Sigmoid colon (tissue), 7 donors: ENCODE results near the gene NARS2. TPM values are rescaled to one million over a fixed set of nuclear protein-coding genes. Genes with fewer than 3 reads are reported as not detected.

Source experiments
- DNase-seq: peaks from one replicate; pipeline ENCODE4 v3.0.0-alpha.2; 2019
- H3K27ac ChIP-seq, 4 donors: fragments of 200-600 bp; sonication (generic); one replicate each; pipeline ENCODE4 v1.5.1; 2016 to 2019; ENCODE audit warnings: mild to moderate bottlenecking in 1 of 4
- H3K27me3 ChIP-seq, 3 donors: fragments of 200-600 bp; sonication (generic); one replicate each; pipeline ENCODE4 v1.5.1; 2019; ENCODE audit warnings: mild to moderate bottlenecking in 1 of 3
- H3K36me3 ChIP-seq, 4 donors: fragments of 200-600 bp; sonication (generic); one replicate each; pipeline ENCODE4 v1.5.1; 2016 to 2019
- H3K4me1 ChIP-seq, 4 donors: fragments of 200-600 bp; sonication (generic); one replicate each; pipeline ENCODE4 v1.5.1; 2017 to 2019
- H3K4me3 ChIP-seq, 4 donors: fragments of 200-600 bp; sonication (generic); one replicate each; pipeline ENCODE4 v1.5.1; 2017 to 2019; ENCODE audit warnings: mild to moderate bottlenecking in 2 of 4, moderate library complexity in 1 of 4
- H3K9me3 ChIP-seq, 4 donors: fragments of 200-600 bp in 3 of 4; sonication (generic) in 3 of 4; one replicate each; pipeline versions ENCODE4 v1.5.1 to v1.6.1; 2013 to 2019
- EP300 ChIP-seq, 4 donors: sonication (generic); formaldehyde crosslinking; IDR thresholded peaks; one replicate each; pipeline ENCODE4 v1.6.1; 2017; ENCODE audit warnings: antibody characterized with exemption in 4 of 4
- POLR2A ChIP-seq, 2 donors: fragments of 450-650 bp; IDR thresholded peaks; one replicate each; pipeline ENCODE4 v1.6.1; 2016; ENCODE audit warnings: antibody characterized with exemption in 2 of 2, mild to moderate bottlenecking in 2 of 2, moderate library complexity in 2 of 2
- POLR2AphosphoS5 ChIP-seq, 4 donors: sonication (generic); formaldehyde crosslinking; IDR thresholded peaks; one replicate each; pipeline ENCODE4 v1.6.1; 2017; ENCODE audit warnings: antibody characterized with exemption in 4 of 4
- WGBS, 2 donors: extraction: QIAGEN DNeasy Blood & Tissue Kit; methylation state at CpG; one replicate each; pipeline ENCODE4 v1.1.7; 2013; 5-methylcytosine and 5-hydroxymethylcytosine counted together
- intact Hi-C: fragments of 100-400 bp; cut with DNase I; formaldehyde crosslinking; loops from one replicate; pipeline ENCODE4 v1.15.1; 2023
- polyA plus RNA-seq, 3 donors: library from polyadenylated mRNA; stranded (reverse); fragments of 200-250 nt; gene quantifications; one replicate each; pipeline ENCODE4 v1.2.3, GENCODE V29; 2013
- total RNA-seq, 4 donors: library from RNA; depleted of rRNA; stranded (reverse); fragments of >200 nt; gene quantifications; one replicate each; pipeline ENCODE4 v1.1.0, GENCODE V29; 2016
- TF ChIP-seq, protein P1 (sequence below), 4 experiments: fragments of 450-650 bp in 3 of 4; fragments of 200-600 bp in 1 of 4; IDR thresholded peaks; one replicate each; pipeline ENCODE4 v1.5.1; 2016 to 2019; ENCODE audit warnings: antibody characterized with exemption in 4 of 4, mild to moderate bottlenecking in 3 of 4, moderate library complexity in 2 of 4
- donor health status: healthy with polysubstance abuse.
- donor health status: Bipolar disorder and iron deficiency.
- donor health status: healthy.

NARS2 gene
- total and polyA plus RNA-seq, 7 donors = 7.8 to 22.2 (median 13.6) TPM

DNA sequence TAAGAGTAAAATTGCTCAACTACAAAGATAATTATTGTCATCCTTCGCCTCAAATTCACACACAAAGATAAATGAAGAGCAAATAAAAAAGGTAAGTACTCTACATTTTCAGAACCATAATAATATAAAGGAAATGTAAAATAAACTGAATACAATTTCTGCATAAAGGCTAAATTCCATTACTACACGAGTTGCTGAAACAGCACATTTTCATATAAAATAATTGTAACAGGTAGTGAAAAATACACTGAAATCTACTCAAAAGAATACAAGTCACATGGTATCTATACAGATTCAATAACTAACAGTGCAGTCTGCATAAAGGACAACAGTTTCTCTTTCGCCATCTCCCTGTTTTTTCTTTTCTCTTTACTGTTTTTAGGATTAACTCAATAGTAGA is 102.3 kb downstream of the NARS2 start:
- peaks cover 0 to 3% (median 0%) of the 10 kb centered on the region in 4 donors for H3K36me3 ChIP-seq
- 94% methylated on average over 3 of the region's 3 CpGs for WGBS, 2 donors
- intact Hi-C loops = no loop called here
- H3K9me3 ChIP-seq = no peaks in the 10 kb centered on the region
- DNase-seq = no peak
- H3K4me3 ChIP-seq = no peak overlapping the region
- no peaks in the 10 kb centered on the region for H3K4me1 ChIP-seq
- H3K27ac ChIP-seq = no peak overlapping the region
- no peaks in the 10 kb centered on the region for H3K27me3 ChIP-seq
- TF ChIP-seq POLR2A (IDR thresholded peaks at IDR 0.05) = no peak

- intact Hi-C loops = no loop called here
- TF ChIP-seq, protein P1, sequence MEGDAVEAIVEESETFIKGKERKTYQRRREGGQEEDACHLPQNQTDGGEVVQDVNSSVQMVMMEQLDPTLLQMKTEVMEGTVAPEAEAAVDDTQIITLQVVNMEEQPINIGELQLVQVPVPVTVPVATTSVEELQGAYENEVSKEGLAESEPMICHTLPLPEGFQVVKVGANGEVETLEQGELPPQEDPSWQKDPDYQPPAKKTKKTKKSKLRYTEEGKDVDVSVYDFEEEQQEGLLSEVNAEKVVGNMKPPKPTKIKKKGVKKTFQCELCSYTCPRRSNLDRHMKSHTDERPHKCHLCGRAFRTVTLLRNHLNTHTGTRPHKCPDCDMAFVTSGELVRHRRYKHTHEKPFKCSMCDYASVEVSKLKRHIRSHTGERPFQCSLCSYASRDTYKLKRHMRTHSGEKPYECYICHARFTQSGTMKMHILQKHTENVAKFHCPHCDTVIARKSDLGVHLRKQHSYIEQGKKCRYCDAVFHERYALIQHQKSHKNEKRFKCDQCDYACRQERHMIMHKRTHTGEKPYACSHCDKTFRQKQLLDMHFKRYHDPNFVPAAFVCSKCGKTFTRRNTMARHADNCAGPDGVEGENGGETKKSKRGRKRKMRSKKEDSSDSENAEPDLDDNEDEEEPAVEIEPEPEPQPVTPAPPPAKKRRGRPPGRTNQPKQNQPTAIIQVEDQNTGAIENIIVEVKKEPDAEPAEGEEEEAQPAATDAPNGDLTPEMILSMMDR (IDR thresholded peaks at IDR 0.05) = no peak
- TF ChIP-seq POLR2AphosphoS5 (IDR thresholded peaks at IDR 0.05) (no peak), POLR2A (IDR thresholded peaks at IDR 0.05) (no peak), EP300 (IDR thresholded peaks at IDR 0.05) (no peak)
- Histone ChIP-seq H3K36me3 (peaks cover 0 to under 1% (median 0%) of the 10 kb centered on the region in 4 donors), H3K27me3 (no peaks in the 10 kb centered on the region), H3K27ac (no peak overlapping the region), H3K9me3 (no peaks in the 10 kb centered on the region), H3K4me3 (no peak overlapping the region), H3K4me1 (no peaks in the 10 kb centered on the region)
- no peak for DNase-seq
- 68 to 83% methylated on average over 3 of the region's 3 CpGs for WGBS, 2 donors
Observed at GRCh38 chr11:78470861-78471442, 103.7 kb downstream of the NARS2 start.

DNA sequence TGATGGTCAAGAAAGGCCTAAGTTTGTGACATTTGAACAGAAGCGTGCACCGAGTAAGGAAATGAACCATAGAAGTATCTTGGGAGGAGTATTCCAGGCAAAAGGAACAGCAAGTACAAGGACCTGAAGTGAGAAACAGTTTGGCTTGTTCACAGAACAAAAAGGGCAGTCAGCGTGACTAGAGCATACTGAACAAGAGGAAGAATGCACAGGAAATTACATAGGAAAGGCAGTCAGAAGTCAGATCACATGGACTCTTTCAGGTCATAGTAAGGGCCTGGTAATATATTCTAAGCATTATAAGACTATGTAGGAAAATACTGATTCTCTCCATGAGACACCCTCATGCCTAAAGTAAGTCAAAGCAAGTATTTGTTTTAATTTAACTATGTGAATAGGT is 104.8 kb downstream of the NARS2 start:
- Histone ChIP-seq H3K27me3 (no peaks in the 10 kb centered on the region), H3K27ac (no peak overlapping the region), H3K4me3 (no peak overlapping the region), H3K4me1 (no peaks in the 10 kb centered on the region), H3K9me3 (no peaks in the 10 kb centered on the region), H3K36me3 (peaks cover 0 to 11% (median 0%) of the 10 kb centered on the region in 4 donors)
- intact Hi-C loops = no loop called here
- 86 to 95% methylated on average over 3 of the region's 3 CpGs for WGBS, 2 donors
- TF ChIP-seq, protein P1 (IDR thresholded peaks at IDR 0.05) = no peak
- TF ChIP-seq POLR2A (IDR thresholded peaks at IDR 0.05) (no peak), EP300 (IDR thresholded peaks at IDR 0.05) (no peak), POLR2AphosphoS5 (IDR thresholded peaks at IDR 0.05) (no peak)
- no peak for DNase-seq

DNA sequence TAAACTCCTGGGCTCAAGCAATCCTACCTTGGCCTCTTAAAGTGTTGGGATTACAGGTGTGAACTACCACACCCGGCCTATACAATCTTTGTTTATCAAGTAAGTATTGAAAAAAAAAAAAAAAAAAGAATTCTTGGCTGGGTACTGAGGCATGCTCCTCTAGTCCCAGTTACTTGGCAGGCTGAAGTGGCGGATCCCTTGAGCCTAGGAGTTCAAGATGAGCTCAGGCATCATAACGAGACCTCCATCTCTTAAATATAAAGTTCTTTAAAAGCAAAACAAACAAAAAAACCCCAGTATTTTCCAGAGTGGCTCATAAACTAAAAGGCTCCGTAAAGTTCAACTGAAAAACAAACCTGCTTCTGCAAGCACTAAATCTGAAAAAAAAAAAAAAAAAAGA is 106.7 kb downstream of the NARS2 start:
- 32 to 76% methylated on average over 4 of the region's 4 CpGs for WGBS, 2 donors
- intact Hi-C loops = no loop called here
- peaks cover 0 to 16% (median 0%) of the 10 kb centered on the region in 4 donors for H3K36me3 ChIP-seq
- DNase-seq = no peak
- TF ChIP-seq, protein P1 (IDR thresholded peaks at IDR 0.05) = no peak
- no peak for TF ChIP-seq EP300 (IDR thresholded peaks at IDR 0.05)
- no peak for TF ChIP-seq POLR2A (IDR thresholded peaks at IDR 0.05)
- TF ChIP-seq POLR2AphosphoS5 (IDR thresholded peaks at IDR 0.05) = no peak
- no peaks in the 10 kb centered on the region for H3K27me3 ChIP-seq
- no peak overlapping the region for H3K4me3 ChIP-seq
- H3K27ac ChIP-seq = no peak overlapping the region
- no peaks in the 10 kb centered on the region for H3K4me1 ChIP-seq
- no peaks in the 10 kb centered on the region for H3K9me3 ChIP-seq

GRCh38 chr11:78467370-78467769 is 107.3 kb downstream of the NARS2 start:
- WGBS, 2 donors = 90 to 98% methylated on average over 2 of the region's 2 CpGs
- H3K4me3 ChIP-seq = no peak overlapping the region
- H3K9me3 ChIP-seq = no peaks in the 10 kb centered on the region
- no peak overlapping the region for H3K27ac ChIP-seq
- no peaks in the 10 kb centered on the region for H3K4me1 ChIP-seq
- intact Hi-C loops = no loop called here
- H3K27me3 ChIP-seq = no peaks in the 10 kb centered on the region
- H3K36me3 ChIP-seq = peaks cover 0 to 18% (median 0%) of the 10 kb centered on the region in 4 donors
- TF ChIP-seq EP300 (IDR thresholded peaks at IDR 0.05) (no peak), POLR2AphosphoS5 (IDR thresholded peaks at IDR 0.05) (no peak), POLR2A (IDR thresholded peaks at IDR 0.05) (no peak)
- TF ChIP-seq, protein P1 (IDR thresholded peaks at IDR 0.05) = no peak
- no peak for DNase-seq
